Upper lobe of left lung (tissue), 6 donors: ENCODE data around the gene PTPRN2. TPM values are rescaled to one million over a fixed set of nuclear protein-coding genes. Genes with fewer than 3 reads are reported as not detected.

Source experiments
- ATAC-seq, 2 donors: fragments of 200-7000 bp; cut with Tn5 transposase; one replicate each; pipeline ENCODE4 v1.9.1; 2022; ENCODE audit warnings: mild to moderate bottlenecking in 2 of 2, moderate library complexity in 2 of 2; ENCODE audit not compliant: low FRiP score in 2 of 2
- DNase-seq, 2 donors: peaks; one replicate each; pipeline ENCODE4 v3.0.0-alpha.2; 2019 to 2020
- H3K27ac ChIP-seq, 4 donors: fragments of 200-600 bp; sonication (generic); one replicate each; pipeline ENCODE4 v1.5.1; 2016 to 2019
- H3K27me3 ChIP-seq, 4 donors: fragments of 200-600 bp; sonication (generic); one replicate each; pipeline ENCODE4 v1.5.1; 2017 to 2019
- H3K36me3 ChIP-seq, 4 donors: fragments of 200-600 bp; sonication (generic); one replicate each; pipeline ENCODE4 v1.5.1; 2016 to 2019
- H3K4me1 ChIP-seq, 4 donors: fragments of 200-600 bp; sonication (generic); one replicate each; pipeline ENCODE4 v1.5.1; 2018 to 2019
- H3K4me3 ChIP-seq, 4 donors: fragments of 200-600 bp; sonication (generic); one replicate each; pipeline ENCODE4 v1.5.1; 2017 to 2019; ENCODE audit warnings: mild to moderate bottlenecking in 2 of 4, moderate library complexity in 1 of 4
- H3K9me3 ChIP-seq, 4 donors: fragments of 200-600 bp; sonication (generic); one replicate each; pipeline ENCODE4 v1.5.1; 2018 to 2019
- CTCF ChIP-seq, 6 experiments: fragments of 450-650 bp in 4 of 6; fragments of 200-600 bp in 2 of 6; sonication (generic) in 2 of 6; IDR thresholded peaks; one replicate each; pipeline ENCODE4 v1.5.1; 2016 to 2019; ENCODE audit warnings: antibody characterized with exemption in 6 of 6
- EP300 ChIP-seq, 4 donors: sonication (generic); formaldehyde crosslinking; IDR thresholded peaks; one replicate each; pipeline ENCODE4 v1.5.1; 2017; ENCODE audit warnings: antibody characterized with exemption in 4 of 4, control low read depth in 2 of 4
- POLR2A ChIP-seq, 4 donors: fragments of 450-650 bp; IDR thresholded peaks; one replicate each; pipeline ENCODE4 v1.5.1; 2016 to 2017; ENCODE audit warnings: antibody characterized with exemption in 4 of 4, mild to moderate bottlenecking in 2 of 4
- POLR2AphosphoS5 ChIP-seq, 2 donors: sonication (generic); formaldehyde crosslinking; IDR thresholded peaks; one replicate each; pipeline ENCODE4 v1.5.1; 2017; ENCODE audit warnings: antibody characterized with exemption in 2 of 2
- WGBS, 2 donors: methylation state at CpG; one replicate each; pipeline ENCODE4 v1.1.5; 2017 to 2018; 5-methylcytosine and 5-hydroxymethylcytosine counted together
- total RNA-seq, 6 donors: library from RNA; depleted of rRNA in 4 of 6; stranded (reverse); fragments of >200 nt in 4 of 6; gene quantifications; one replicate each; pipeline versions ENCODE4 v1.1.0 to v1.2.1, GENCODE V29; 2016 to 2021
- donor health status: DM: no; HTN: no; CAD: no; lungs with moderate emphysema.
- donor health status: DM: no; HTN: yes; CAD: no; lungs with severe emphysema.

PTPRN2 gene
- total RNA-seq, 6 donors from 2014 or later: 3.3 to 7.9 (median 5.2) TPM

GRCh38 chr7:158120716-158121115, 466.9 kb downstream of the PTPRN2 start:
- Histone ChIP-seq H3K9me3 (peaks cover 3 to 37% (median 13%) of the 10 kb centered on the region in 4 donors), H3K36me3 (no peaks in the 10 kb centered on the region), H3K4me1 (no peaks in the 10 kb centered on the region), H3K27me3 (no peaks in the 10 kb centered on the region), H3K4me3 (no peak overlapping the region), H3K27ac (no peak overlapping the region)
- DNase-seq (no peak), ATAC-seq (peak in 1 of 2 donors; percentile 86)
- 72 to 74% methylated on average over 6 of the region's 6 CpGs for WGBS, 2 donors
- TF ChIP-seq POLR2AphosphoS5 (IDR thresholded peaks at IDR 0.05) (no peak), POLR2A (IDR thresholded peaks at IDR 0.05) (no peak), EP300 (IDR thresholded peaks at IDR 0.05) (no peak), CTCF (IDR thresholded peaks at IDR 0.05) (no peak)

- Histone ChIP-seq H3K36me3 (no peaks in the 10 kb centered on the region), H3K4me3 (no peak overlapping the region), H3K27me3 (no peaks in the 10 kb centered on the region), H3K4me1 (no peaks in the 10 kb centered on the region), H3K9me3 (peaks cover 3 to 37% (median 14%) of the 10 kb centered on the region in 4 donors), H3K27ac (no peak overlapping the region)
- no peak for DNase-seq
- TF ChIP-seq CTCF (IDR thresholded peaks at IDR 0.05) (no peak), EP300 (IDR thresholded peaks at IDR 0.05) (no peak), POLR2AphosphoS5 (IDR thresholded peaks at IDR 0.05) (no peak), POLR2A (IDR thresholded peaks at IDR 0.05) (no peak)
- ATAC-seq: peak in 1 of 2 donors; percentile 12
- 81 to 87% methylated on average over 4 of the region's 4 CpGs for WGBS, 2 donors
Observed at GRCh38 chr7:158120316-158120715, 467.3 kb downstream of the PTPRN2 start.

GRCh38 chr7:158117341-158118222, 470.0 kb downstream of the PTPRN2 start:
- WGBS, 2 donors: 75 to 87% methylated on average over 1 of the region's 1 CpG
- DNase-seq: no peak

GRCh38 chr7:158116235-158116634, 471.4 kb downstream of the PTPRN2 start:
- TF ChIP-seq EP300 (IDR thresholded peaks at IDR 0.05) (no peak), CTCF (IDR thresholded peaks at IDR 0.05) (no peak), POLR2A (IDR thresholded peaks at IDR 0.05) (no peak), POLR2AphosphoS5 (IDR thresholded peaks at IDR 0.05) (no peak)
- Histone ChIP-seq H3K4me3 (no peak overlapping the region), H3K27ac (no peak overlapping the region), H3K27me3 (no peaks in the 10 kb centered on the region), H3K36me3 (no peaks in the 10 kb centered on the region), H3K9me3 (peaks cover 3 to 37% (median 14%) of the 10 kb centered on the region in 4 donors), H3K4me1 (no peaks in the 10 kb centered on the region)
- DNase-seq (no peak), ATAC-seq (no peak)
- WGBS, 2 donors: 88 to 89% methylated on average over 1 to 2 of the region's 2 CpGs

More at GRCh38 chr7:158117341-158118222, 470.0 kb downstream of the PTPRN2 start:
- Histone ChIP-seq H3K27me3 (no peaks in the 10 kb centered on the region), H3K4me1 (no peaks in the 10 kb centered on the region), H3K27ac (no peak overlapping the region), H3K36me3 (no peaks in the 10 kb centered on the region), H3K9me3 (peaks cover 3 to 37% (median 14%) of the 10 kb centered on the region in 4 donors), H3K4me3 (no peak overlapping the region)
- TF ChIP-seq CTCF (IDR thresholded peaks at IDR 0.05) (no peak), POLR2A (IDR thresholded peaks at IDR 0.05) (no peak), POLR2AphosphoS5 (IDR thresholded peaks at IDR 0.05) (no peak), EP300 (IDR thresholded peaks at IDR 0.05) (no peak)
- no peak for ATAC-seq
